SK-N-SH (cell line): ENCODE measurements around the gene TXNDC11.

Source experiments
- CHD2 ChIP-seq: fragments of 150-350 bp; IDR thresholded peaks from 2 replicates; pipeline ENCODE4 v1.6.1; 2018; ENCODE audit warnings: low read length; ENCODE audit not compliant: partially characterized antibody
- CTCF ChIP-seq: fragments of 200-600 bp; sonication (generic); IDR thresholded peaks from 2 replicates; pipeline ENCODE4 v1.6.1; 2017; ENCODE audit warnings: antibody characterized with exemption, mild to moderate bottlenecking, moderate library complexity
- MAX ChIP-seq: IDR thresholded peaks from 2 replicates; pipeline ENCODE4 v1.4.0; 2012; ENCODE audit warnings: low read depth
- POLR2AphosphoS5 ChIP-seq: IDR thresholded peaks from 2 replicates; pipeline ENCODE4 v1.6.1; 2012; ENCODE audit warnings: low read depth, low read length
- RCOR1 ChIP-seq: fragments of 150-350 bp; IDR thresholded peaks from 2 replicates; pipeline ENCODE4 v1.6.1; 2017; ENCODE audit warnings: antibody characterized with exemption, low read length
- SIN3A ChIP-seq: IDR thresholded peaks from 2 replicates; pipeline ENCODE4 v1.6.1; 2012; ENCODE audit warnings: low read depth, mild to moderate bottlenecking, low read length, moderate library complexity, borderline replicate concordance

GRCh38 chr16:11630046-11630767 lies 112.5 kb downstream of the TXNDC11 start:
- TF ChIP-seq CTCF (no peak), RCOR1 (no peak), POLR2AphosphoS5 (no peak), MAX (no peak), CHD2 (no peak), SIN3A (no peak)
